A673 (cell line): Measurements from ENCODE around the gene NELL1.

Experiments
- EZH2 ChIP-seq: fragments of 200-600 bp; sonication (generic); IDR thresholded peaks from 2 replicates; pipeline ENCODE4 v1.6.1; 2017; ENCODE audit warnings: borderline replicate concordance, low read depth, mild to moderate bottlenecking, mixed read lengths, antibody characterized with exemption, low read length; ENCODE audit not compliant: poor library complexity, severe bottlenecking
- TF ChIP-seq, protein P1 (sequence below): fragments of 300-800, 200-600 bp; sonication (generic); conservative IDR thresholded peaks from 2 replicates; pipeline ENCODE4 v1.5.1; 2017; ENCODE audit warnings: low read depth, mild to moderate bottlenecking, antibody characterized with exemption, low read length, moderate library complexity, mixed read lengths

DNA sequence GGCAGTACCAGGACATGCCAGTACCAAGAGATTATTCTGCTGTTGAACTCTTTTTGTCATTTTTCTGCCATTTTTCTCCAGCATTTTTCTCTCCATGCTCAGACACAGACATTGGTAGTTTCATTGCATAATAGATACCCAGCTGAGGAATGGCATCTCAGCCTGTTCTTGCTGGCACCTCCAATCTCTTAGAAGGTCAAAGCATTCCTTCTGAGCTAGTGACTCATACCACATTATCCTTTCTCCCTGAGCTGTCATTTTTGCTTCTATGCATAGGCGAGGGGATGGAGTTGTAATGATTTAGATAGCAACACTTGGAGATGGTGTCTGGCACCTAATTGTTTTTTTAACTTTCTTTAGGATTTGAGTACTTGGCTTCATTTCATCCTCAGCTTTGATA is 321.1 kb downstream of the NELL1 start:
- TF ChIP-seq, protein P1, sequence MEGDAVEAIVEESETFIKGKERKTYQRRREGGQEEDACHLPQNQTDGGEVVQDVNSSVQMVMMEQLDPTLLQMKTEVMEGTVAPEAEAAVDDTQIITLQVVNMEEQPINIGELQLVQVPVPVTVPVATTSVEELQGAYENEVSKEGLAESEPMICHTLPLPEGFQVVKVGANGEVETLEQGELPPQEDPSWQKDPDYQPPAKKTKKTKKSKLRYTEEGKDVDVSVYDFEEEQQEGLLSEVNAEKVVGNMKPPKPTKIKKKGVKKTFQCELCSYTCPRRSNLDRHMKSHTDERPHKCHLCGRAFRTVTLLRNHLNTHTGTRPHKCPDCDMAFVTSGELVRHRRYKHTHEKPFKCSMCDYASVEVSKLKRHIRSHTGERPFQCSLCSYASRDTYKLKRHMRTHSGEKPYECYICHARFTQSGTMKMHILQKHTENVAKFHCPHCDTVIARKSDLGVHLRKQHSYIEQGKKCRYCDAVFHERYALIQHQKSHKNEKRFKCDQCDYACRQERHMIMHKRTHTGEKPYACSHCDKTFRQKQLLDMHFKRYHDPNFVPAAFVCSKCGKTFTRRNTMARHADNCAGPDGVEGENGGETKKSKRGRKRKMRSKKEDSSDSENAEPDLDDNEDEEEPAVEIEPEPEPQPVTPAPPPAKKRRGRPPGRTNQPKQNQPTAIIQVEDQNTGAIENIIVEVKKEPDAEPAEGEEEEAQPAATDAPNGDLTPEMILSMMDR = no peak
- TF ChIP-seq EZH2 = no peak
